Neural cell (in vitro differentiated cells): ENCODE data around the gene GUSB. TPM values are rescaled to one million over a fixed set of nuclear protein-coding genes. Genes with fewer than 3 reads are reported as not detected.

Experiments used
- H2AFZ ChIP-seq: fragments of 200-600, 300-800 bp; sonication (generic), shearing (Covaris generic); 2 replicates; pipeline ENCODE4 v1.6.0; 2014; ENCODE audit warnings: low read depth, mild to moderate bottlenecking, antibody characterized with exemption, low read length, moderate library complexity
- H3F3A ChIP-seq: fragments of 200-600 bp; shearing (Covaris generic); 2 replicates; pipeline ENCODE4 v1.6.1; 2016; ENCODE audit warnings: mild to moderate bottlenecking, moderate library complexity, mixed read lengths, antibody characterized with exemption, low read length; ENCODE audit not compliant: insufficient read depth, poor library complexity, severe bottlenecking
- H3K27ac ChIP-seq: fragments of 200-600, 300-800 bp; sonication (generic), shearing (Covaris generic); 2 replicates; pipeline ENCODE4 v1.5.1; 2014; ENCODE audit warnings: mild to moderate bottlenecking, low read length, moderate library complexity
- H3K27me3 ChIP-seq: fragments of 300-800, 200-600 bp; sonication (generic), shearing (Covaris generic); 2 replicates; pipeline ENCODE4 v1.6.0; 2014; ENCODE audit warnings: mild to moderate bottlenecking, low read depth, low read length, moderate library complexity; ENCODE audit not compliant: insufficient read depth
- H3K36me3 ChIP-seq: fragments of 300-800, 200-600 bp; sonication (generic), shearing (Covaris generic); 2 replicates; pipeline ENCODE4 v1.5.1; 2014; ENCODE audit warnings: mild to moderate bottlenecking, antibody characterized with exemption, low read length, moderate library complexity; ENCODE audit not compliant: insufficient read depth
- H3K4me2 ChIP-seq: fragments of 300-800, 200-600 bp; sonication (generic), shearing (Covaris generic); 2 replicates; pipeline ENCODE4 v1.6.0; 2014; ENCODE audit warnings: mild to moderate bottlenecking, low read length
- H3K4me3 ChIP-seq: fragments of 300-800, 200-600 bp; sonication (generic), shearing (Covaris generic); 2 replicates; pipeline ENCODE4 v1.5.1; 2014; ENCODE audit warnings: mild to moderate bottlenecking, low read length, moderate library complexity
- H3K79me2 ChIP-seq: fragments of 200-600 bp; shearing (Covaris generic); replicated peaks from 2 replicates; pipeline ENCODE4 v1.6.0; 2014; ENCODE audit warnings: mild to moderate bottlenecking, low read length, moderate library complexity; ENCODE audit not compliant: insufficient read depth
- H3K9ac ChIP-seq: fragments of 300-800, 200-600 bp; sonication (generic), shearing (Covaris generic); 2 replicates; pipeline ENCODE4 v1.6.1; 2016; ENCODE audit warnings: mild to moderate bottlenecking, low read length, mixed read lengths
- H3K9me2 ChIP-seq: fragments of 200-600 bp; shearing (Covaris generic); 2 replicates; pipeline ENCODE4 v1.6.1; 2016; ENCODE audit warnings: mild to moderate bottlenecking, low read length, mixed read lengths; ENCODE audit not compliant: insufficient read depth
- H3K9me3 ChIP-seq: fragments of 200-600, 300-800 bp; sonication (generic), shearing (Covaris generic); 2 replicates; pipeline ENCODE4 v1.6.1; 2016; ENCODE audit warnings: mild to moderate bottlenecking, mixed run types, low read length, moderate library complexity, mixed read lengths
- H4K20me1 ChIP-seq: fragments of 200-600 bp; shearing (Covaris generic); 2 replicates; pipeline ENCODE4 v1.6.1; 2016; ENCODE audit warnings: mild to moderate bottlenecking, mixed run types; ENCODE audit not compliant: insufficient read depth
- CTCF ChIP-seq: fragments of 450-650 bp; IDR thresholded peaks from 2 replicates; pipeline ENCODE4 v1.5.1; 2014; ENCODE audit warnings: antibody characterized with exemption, mild to moderate bottlenecking, moderate library complexity; ENCODE audit not compliant: poor library complexity, severe bottlenecking
- EP300 ChIP-seq: fragments of 450-650 bp; conservative IDR thresholded peaks from 2 replicates; pipeline ENCODE4 v1.6.1; 2014; ENCODE audit warnings: antibody characterized with exemption, mild to moderate bottlenecking, moderate library complexity; ENCODE audit not compliant: poor library complexity, severe bottlenecking
- EZH2 ChIP-seq: fragments of 200-600, 300-800 bp; shearing (Covaris generic), sonication (generic); IDR thresholded peaks from 2 replicates; pipeline ENCODE4 v1.6.1; 2014; ENCODE audit warnings: antibody characterized with exemption, low read length, borderline replicate concordance, mild to moderate bottlenecking; ENCODE audit not compliant: insufficient read depth, poor library complexity, severe bottlenecking
- MXI1 ChIP-seq: fragments of 450-650 bp; conservative IDR thresholded peaks from 2 replicates; pipeline ENCODE4 v1.6.1; 2014; ENCODE audit warnings: antibody characterized with exemption, mild to moderate bottlenecking; ENCODE audit not compliant: poor library complexity, severe bottlenecking
- POLR2AphosphoS5 ChIP-seq: IDR thresholded peaks from 2 replicates; pipeline ENCODE4 v1.6.1; 2012
- RAD21 ChIP-seq: fragments of 450-650 bp; conservative IDR thresholded peaks from 2 replicates; pipeline ENCODE4 v1.6.1; 2014; ENCODE audit warnings: antibody characterized with exemption, mild to moderate bottlenecking, moderate library complexity
- REST ChIP-seq: IDR thresholded peaks from 2 replicates; pipeline ENCODE4 v1.6.1; 2012; ENCODE audit warnings: borderline replicate concordance
- SMC3 ChIP-seq: fragments of 450-650 bp; conservative IDR thresholded peaks from 2 replicates; pipeline ENCODE4 v1.6.1; 2014; ENCODE audit warnings: antibody characterized with exemption, mild to moderate bottlenecking, moderate library complexity; ENCODE audit not compliant: poor library complexity
- TAF1 ChIP-seq: IDR thresholded peaks from 2 replicates; pipeline ENCODE4 v1.6.1; 2012; ENCODE audit warnings: low read depth
- polyA plus RNA-seq: library from polyadenylated mRNA; depleted of rRNA; stranded (reverse); fragments of >200 nt; gene quantifications from 2 replicates; pipeline ENCODE4 v1.2.3, GENCODE V29; 2014

The GUSB gene
- polyA plus RNA-seq, 1 donor from 2014 or later = 50.3 TPM

DNA sequence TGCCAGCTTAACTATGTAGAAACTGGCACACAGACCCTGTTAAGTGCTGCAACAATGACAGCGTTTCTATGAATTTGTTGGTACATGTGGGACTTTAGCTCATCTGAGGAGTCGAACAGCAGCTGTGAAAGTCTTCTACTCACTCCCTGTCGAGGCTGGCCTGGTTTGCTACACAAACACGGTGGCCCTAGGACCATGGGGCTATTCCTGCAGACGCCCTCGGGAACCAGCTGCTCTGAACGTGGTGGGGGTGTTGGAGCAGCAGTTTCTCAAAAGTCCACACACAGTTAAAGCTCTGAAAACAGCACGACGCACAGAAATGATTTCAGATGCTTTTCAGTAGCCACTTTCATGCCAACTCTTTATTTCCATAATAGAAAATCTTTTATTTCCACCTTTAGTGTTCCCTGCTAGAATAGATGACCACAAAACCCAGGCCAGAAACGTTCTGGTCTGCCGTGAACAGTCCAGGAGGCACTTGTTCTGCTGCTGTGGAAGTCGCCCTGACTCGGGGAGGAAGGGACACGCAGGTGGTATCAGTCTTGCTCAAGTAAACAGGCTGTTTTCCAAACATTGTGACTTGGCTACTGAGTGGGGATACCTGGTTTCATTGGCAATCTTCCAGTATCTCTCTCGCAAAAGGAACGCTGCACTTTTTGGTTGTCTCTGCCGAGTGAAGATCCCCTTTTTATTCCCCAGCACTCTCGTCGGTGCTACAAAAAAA lies 21.5 kb downstream of the GUSB start:
- TF ChIP-seq EP300 (no peak), TAF1 (no peak), REST (no peak), RAD21 (no peak), SMC3 (no peak), MXI1 (no peak), EZH2 (no peak), CTCF (no peak), POLR2AphosphoS5 (no peak)
- H3K9ac ChIP-seq = no peak overlapping the region
- no peaks in the 10 kb centered on the region for H3K27me3 ChIP-seq
- no peaks in the 10 kb centered on the region for H4K20me1 ChIP-seq
- H3K9me2 ChIP-seq = no peaks in the 10 kb centered on the region
- no peak overlapping the region for H3K4me2 ChIP-seq
- H3F3A ChIP-seq = no peaks in the 10 kb centered on the region
- no peak overlapping the region for H3K4me3 ChIP-seq
- H3K9me3 ChIP-seq = no peaks in the 10 kb centered on the region
- H3K36me3 ChIP-seq = peaks cover 8% of the 10 kb centered on the region
- H3K79me2 ChIP-seq = no peaks in the 10 kb centered on the region
- H2AFZ ChIP-seq = no peak overlapping the region
- no peak overlapping the region for H3K27ac ChIP-seq

DNA sequence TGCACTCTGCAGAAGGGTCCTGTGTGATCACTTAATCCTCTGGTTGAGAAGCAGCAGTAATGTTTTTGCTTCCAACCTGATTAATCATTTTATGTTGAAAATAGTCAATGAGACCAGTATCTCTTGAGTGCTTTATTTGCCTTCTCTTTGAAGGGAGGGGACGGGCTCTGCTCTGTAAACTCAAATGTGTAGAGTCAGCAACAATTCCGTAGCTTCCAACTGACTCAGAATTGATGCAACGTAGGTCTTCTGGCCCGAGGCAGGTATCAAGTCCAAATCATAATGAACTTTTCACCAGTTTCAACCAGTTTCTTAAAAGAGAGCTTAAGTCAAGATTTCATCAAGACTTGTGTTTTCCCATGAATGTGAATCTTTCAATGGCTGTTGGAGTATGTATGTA lies 26.3 kb downstream of the GUSB start:
- no peaks in the 10 kb centered on the region for H4K20me1 ChIP-seq
- no peak overlapping the region for H3K4me2 ChIP-seq
- no peaks in the 10 kb centered on the region for H3K9me3 ChIP-seq
- H3K27ac ChIP-seq = no peak overlapping the region
- H3F3A ChIP-seq = no peaks in the 10 kb centered on the region
- no peaks in the 10 kb centered on the region for H3K27me3 ChIP-seq
- peaks cover 8% of the 10 kb centered on the region for H3K36me3 ChIP-seq
- no peaks in the 10 kb centered on the region for H3K79me2 ChIP-seq
- H3K4me3 ChIP-seq = no peak overlapping the region
- H3K9ac ChIP-seq = no peak overlapping the region
- H3K9me2 ChIP-seq = no peaks in the 10 kb centered on the region
- H2AFZ ChIP-seq = no peak overlapping the region
- TF ChIP-seq EZH2 (no peak), RAD21 (no peak), EP300 (no peak), SMC3 (no peak)
